Cardiac atrium fibroblast (primary cell): ENCODE data around the gene NRXN2. TPM values are rescaled to one million over a fixed set of nuclear protein-coding genes. Genes with fewer than 3 reads are reported as not detected.

Source experiments
- total RNA-seq: library from RNA; depleted of rRNA; stranded (reverse); fragments of >200 nt; gene quantifications from 2 replicates; pipeline ENCODE4 v1.2.3, GENCODE V29; 2015

The NRXN2 gene
- total RNA-seq, result 0.18 and 2.9 TPM in 2 replicates

DNA sequence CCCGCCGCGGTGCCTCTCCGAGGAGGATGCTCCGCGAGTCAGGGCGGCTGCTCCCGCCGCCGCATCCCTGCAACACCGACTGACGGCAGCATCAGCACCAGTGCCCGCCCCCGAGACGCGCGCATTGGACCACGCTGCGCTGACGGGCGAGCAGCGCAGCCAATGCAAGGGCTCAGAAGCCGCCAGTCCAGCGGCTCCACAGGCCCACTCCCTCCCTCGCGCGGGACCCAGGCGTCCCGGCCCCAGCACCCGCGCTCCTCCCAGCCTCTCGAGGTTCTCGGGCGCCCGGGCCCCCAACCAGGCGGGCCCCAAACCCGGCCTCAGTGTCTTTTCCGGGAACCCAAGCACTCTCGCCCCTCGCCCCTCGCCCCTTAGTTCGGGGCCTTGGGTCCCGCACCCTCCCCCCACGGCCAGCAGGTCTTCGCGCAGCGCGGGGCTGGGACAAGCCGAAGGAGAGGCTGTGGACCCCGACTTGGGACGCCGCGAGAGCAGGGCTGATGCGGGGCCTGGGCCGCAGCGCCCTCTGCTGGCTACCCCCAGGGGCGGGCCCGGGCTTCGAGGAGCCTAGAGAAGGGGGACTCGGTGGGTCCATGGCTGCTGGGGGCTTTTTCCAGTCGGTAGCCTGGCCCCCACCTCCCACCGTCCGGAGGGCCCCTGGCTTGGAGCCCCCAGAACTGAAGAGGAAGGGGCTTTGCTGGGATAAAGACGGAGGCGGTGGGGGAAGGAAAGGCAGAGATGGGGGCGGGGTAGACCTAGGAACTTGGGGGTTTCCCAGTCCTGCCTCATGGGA is at the start of gene NRXN2:
Gene NRXN2, minus strand, starts transcription at position 81 of the 790 bp plus-strand sequence. CDS start 9,498 bp downstream, outside the sequence.

DNA sequence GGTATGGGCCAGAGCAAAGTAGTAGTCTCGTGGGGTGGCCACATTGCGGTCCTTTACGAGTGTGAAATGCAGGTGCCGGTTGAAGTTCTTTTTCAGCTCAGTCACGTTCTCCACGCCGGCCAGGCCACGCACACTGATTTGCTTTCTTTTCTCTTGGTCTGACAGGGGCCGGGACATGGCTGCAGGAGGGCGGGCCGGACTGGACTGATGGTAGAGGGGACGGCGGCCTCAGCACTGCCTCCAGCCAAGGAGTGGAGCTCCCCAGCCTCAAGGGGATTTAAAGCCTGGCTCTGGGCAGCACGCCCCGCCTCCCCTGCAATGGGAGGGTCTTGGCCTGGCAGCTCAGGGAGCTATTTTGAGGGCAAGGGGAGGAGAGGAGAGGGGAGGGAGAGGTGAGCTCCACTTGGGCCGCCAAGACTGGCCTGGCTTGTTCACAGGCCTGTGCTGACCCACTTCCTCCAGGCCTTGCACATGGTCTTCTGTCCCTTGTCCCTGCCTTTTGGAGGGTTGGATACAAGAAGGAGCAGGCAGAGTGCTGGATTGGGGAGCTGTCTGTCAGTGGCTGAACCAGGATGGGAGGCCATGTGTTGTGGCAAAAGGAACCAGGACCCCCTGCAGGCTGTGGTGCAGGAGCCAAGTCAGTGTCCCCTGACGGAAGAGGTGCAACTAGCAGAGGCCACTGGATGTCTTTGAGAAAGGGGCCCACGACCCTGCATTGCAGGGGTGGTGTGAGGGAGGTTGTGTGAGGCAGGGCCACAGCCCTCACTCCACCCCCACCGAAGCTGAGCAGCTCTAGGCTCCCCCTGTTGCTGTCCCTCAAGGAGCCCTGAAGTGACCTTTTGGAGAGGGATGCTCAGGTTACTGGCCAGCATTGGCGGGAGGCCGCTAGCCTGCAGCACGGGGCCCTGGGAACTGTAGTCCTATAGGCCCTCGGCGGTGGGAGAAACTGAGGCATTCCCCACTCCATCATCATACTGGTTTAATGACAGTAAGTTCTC is 37.0 kb upstream of the NRXN2 start, which contains the start of gene PYGM:
Gene PYGM, minus strand, starts transcription at position 253 of the 998 bp plus-strand sequence. Its CDS starts 76 bp downstream, at position 177.

DNA sequence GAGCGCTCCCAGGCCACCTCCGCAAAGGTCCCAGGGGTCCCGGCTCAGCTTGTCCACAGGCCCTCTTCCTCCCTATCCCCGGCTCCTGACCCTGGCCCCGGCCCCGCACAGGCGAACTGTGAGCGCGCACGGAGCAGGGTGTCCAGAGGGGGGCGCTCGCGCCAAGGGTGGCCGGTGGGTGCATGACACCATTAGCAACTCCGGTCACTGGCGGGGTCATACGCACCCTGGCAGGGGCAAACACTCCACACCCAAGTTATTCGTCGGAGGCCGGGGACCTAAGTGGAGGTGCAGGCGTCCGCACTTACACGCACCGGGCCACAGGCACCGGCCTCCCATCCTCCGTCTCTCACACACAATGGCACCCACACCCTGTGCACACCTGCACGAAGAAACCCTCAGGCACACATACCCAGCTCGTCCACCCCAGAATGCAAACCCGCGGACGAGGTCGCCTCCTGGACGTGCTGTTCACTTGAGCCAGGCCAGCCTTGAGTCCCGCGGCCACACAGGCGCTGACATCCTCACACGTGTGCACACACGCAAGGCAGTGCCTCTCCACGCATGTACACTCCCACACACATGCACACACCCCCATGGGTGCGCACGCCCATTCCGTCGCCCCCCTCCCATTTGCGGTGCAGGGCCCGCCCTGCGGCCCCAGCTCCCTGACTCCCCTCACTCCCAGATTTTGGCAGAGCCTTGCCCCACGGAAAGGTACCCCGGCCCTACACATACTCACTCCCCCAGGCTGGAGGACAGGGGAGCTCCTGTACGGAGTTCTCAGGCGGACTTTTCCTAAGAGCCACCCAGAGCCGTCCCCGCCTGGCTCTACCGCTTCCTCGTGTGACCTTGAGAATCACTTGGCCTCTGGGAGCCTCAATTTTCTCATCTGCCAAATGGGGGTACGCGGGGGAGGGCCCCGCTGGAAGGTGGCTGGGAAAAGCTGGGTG is 20.9 kb upstream of the NRXN2 start, which contains the start of gene RASGRP2:
Gene RASGRP2, minus strand, starts transcription at position 552 of the 953 bp plus-strand sequence. CDS start 1,276 bp downstream, outside the sequence.

DNA sequence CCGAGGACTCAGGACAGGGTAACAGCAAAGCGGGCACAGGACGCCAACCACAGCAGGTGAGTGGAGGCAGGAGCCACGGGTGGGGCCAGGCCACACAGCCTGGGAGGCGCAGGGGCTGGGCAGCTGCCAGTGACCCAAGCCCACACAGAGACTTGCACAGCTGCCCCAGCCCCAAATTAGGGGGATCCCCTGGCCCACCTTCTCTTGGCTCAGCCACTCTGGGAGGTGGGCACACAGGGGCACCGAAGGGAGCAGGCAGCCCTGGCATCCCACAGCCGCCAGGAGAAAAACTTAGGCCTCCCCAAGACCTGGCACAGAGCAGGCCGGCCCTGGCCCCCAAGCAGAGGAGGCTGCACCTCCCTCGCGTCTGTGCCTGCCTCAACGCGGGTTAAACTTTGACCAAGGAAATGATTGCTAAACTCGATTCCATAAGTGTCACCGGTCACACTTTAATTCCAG is 132.2 kb downstream of the NRXN2 start, which contains the start of gene SLC22A12:
Gene SLC22A12, plus strand, starts transcription at position 458 of the 459 bp plus-strand sequence. CDS start 337 bp downstream, outside the sequence.

Other genes with a start within 250 kb of the NRXN2 start
- not detected in 2 replicates for gene SLC22A11, start 167.3 kb downstream of the NRXN2 start, total RNA-seq
- not detected in 2 replicates for gene SLC22A12, start 132.0 kb downstream of the NRXN2 start, total RNA-seq
- 3.4 and 5.6 TPM in 2 replicates for gene RASGRP2, start 20.9 kb upstream of the NRXN2 start, total RNA-seq
- gene PYGM, start 36.8 kb upstream of the NRXN2 start, total RNA-seq, result 5.8 and 9.7 TPM in 2 replicates
- 130 and 140 TPM in 2 replicates for gene SF1, start 55.3 kb upstream of the NRXN2 start, total RNA-seq
- gene MAP4K2, start 80.0 kb upstream of the NRXN2 start, total RNA-seq, result 12.1 and 13.3 TPM in 2 replicates
- 16.0 and 19.5 TPM in 2 replicates for gene MEN1, start 87.4 kb upstream of the NRXN2 start, total RNA-seq
- gene CDC42BPG, start 121.5 kb upstream of the NRXN2 start, total RNA-seq, result under 0.01 TPM in 1 of 2 replicates, not detected in the other
- gene EHD1, start 155.4 kb upstream of the NRXN2 start, total RNA-seq, result 63.7 and 84.1 TPM in 2 replicates
- gene ATG2A, start 194.0 kb upstream of the NRXN2 start, total RNA-seq, result 13.2 and 18.1 TPM in 2 replicates
- gene PPP2R5B, start 201.5 kb upstream of the NRXN2 start, total RNA-seq, result 24.9 and 27.9 TPM in 2 replicates
- gene GPHA2, start 212.7 kb upstream of the NRXN2 start, total RNA-seq, result 2.6 TPM in 1 of 2 replicates, not detected in the other
- gene MAJIN, start 248.9 kb upstream of the NRXN2 start, total RNA-seq, result not detected in 2 replicates